Glutamatergic neuron (in vitro differentiated cells): Measurements from ENCODE around the gene DLG2. TPM values are rescaled to one million over a fixed set of nuclear protein-coding genes. Genes with fewer than 3 reads are reported as not detected.
A peak's percentile ranks its signal among the peaks of the same experiment; 100 is the strongest.

Experiments
- DNase-seq: peaks from one replicate; pipeline ENCODE4 v3.0.0; 2022
- H3K27ac Mint-ChIP-seq: one replicate; pipeline ENCODE4 v1.8.0; 2020; ENCODE audit warnings: mild to moderate bottlenecking, mixed read lengths, inconsistent platforms; ENCODE audit not compliant: unreplicated experiment
- H3K27me3 Mint-ChIP-seq: one replicate; pipeline ENCODE4 v1.8.0; 2020; ENCODE audit warnings: mild to moderate bottlenecking, moderate library complexity, mixed read lengths, inconsistent platforms; ENCODE audit not compliant: unreplicated experiment
- H3K36me3 Mint-ChIP-seq: one replicate; pipeline ENCODE4 v1.8.0; 2020; ENCODE audit warnings: mild to moderate bottlenecking, mixed read lengths, inconsistent platforms; ENCODE audit not compliant: unreplicated experiment
- H3K4me1 Mint-ChIP-seq: one replicate; pipeline ENCODE4 v1.8.0; 2020; ENCODE audit warnings: mild to moderate bottlenecking, low read depth, mixed read lengths, inconsistent platforms; ENCODE audit not compliant: unreplicated experiment
- H3K4me3 Mint-ChIP-seq: one replicate; pipeline ENCODE4 v1.8.0; 2020; ENCODE audit warnings: mild to moderate bottlenecking, mixed read lengths, inconsistent platforms; ENCODE audit not compliant: unreplicated experiment
- H3K9me3 Mint-ChIP-seq: one replicate; pipeline ENCODE4 v1.8.0; 2020; ENCODE audit warnings: mild to moderate bottlenecking, moderate library complexity, mixed read lengths, inconsistent platforms; ENCODE audit not compliant: unreplicated experiment
- total RNA-seq: library from RNA; stranded (reverse); fragmentation: NEBNext Ultra II Directional; extraction: Animal tissue kit (Norgen Biotek cat#: 25700); gene quantifications from one replicate; pipeline ENCODE4 v1.2.1, GENCODE V29; 2021; ENCODE audit not compliant: unreplicated experiment
- TF ChIP-seq, protein P1 (sequence below): fragments of 200-600 bp; sonication (generic); IDR thresholded peaks from one replicate; pipeline ENCODE4 v1.5.0; 2021; ENCODE audit not compliant: partially characterized antibody, unreplicated experiment

DLG2 gene
- total RNA-seq, 1 donor from 2014 or later, result 2.9 TPM

- Mint-ChIP-seq H3K27ac (no peak overlapping the region), H3K4me1 (peaks cover 11% of the 10 kb centered on the region), H3K27me3 (no peaks in the 10 kb centered on the region), H3K36me3 (no peaks in the 10 kb centered on the region), H3K9me3 (no peaks in the 10 kb centered on the region), H3K4me3 (no peak overlapping the region)
- TF ChIP-seq, protein P1, sequence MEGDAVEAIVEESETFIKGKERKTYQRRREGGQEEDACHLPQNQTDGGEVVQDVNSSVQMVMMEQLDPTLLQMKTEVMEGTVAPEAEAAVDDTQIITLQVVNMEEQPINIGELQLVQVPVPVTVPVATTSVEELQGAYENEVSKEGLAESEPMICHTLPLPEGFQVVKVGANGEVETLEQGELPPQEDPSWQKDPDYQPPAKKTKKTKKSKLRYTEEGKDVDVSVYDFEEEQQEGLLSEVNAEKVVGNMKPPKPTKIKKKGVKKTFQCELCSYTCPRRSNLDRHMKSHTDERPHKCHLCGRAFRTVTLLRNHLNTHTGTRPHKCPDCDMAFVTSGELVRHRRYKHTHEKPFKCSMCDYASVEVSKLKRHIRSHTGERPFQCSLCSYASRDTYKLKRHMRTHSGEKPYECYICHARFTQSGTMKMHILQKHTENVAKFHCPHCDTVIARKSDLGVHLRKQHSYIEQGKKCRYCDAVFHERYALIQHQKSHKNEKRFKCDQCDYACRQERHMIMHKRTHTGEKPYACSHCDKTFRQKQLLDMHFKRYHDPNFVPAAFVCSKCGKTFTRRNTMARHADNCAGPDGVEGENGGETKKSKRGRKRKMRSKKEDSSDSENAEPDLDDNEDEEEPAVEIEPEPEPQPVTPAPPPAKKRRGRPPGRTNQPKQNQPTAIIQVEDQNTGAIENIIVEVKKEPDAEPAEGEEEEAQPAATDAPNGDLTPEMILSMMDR, result peak; percentile 78
- DNase-seq, result no peak
Measured at GRCh38 chr11:84899740-84900139, 727.4 kb downstream of the DLG2 start.

GRCh38 chr11:84899134-84899533, 728.0 kb downstream of the DLG2 start:
- peaks cover 11% of the 10 kb centered on the region for H3K4me1 Mint-ChIP-seq
- no peaks in the 10 kb centered on the region for H3K9me3 Mint-ChIP-seq
- no peak for DNase-seq
- no peaks in the 10 kb centered on the region for H3K36me3 Mint-ChIP-seq
- no peak overlapping the region for H3K27ac Mint-ChIP-seq
- H3K4me3 Mint-ChIP-seq, result no peak overlapping the region
- no peaks in the 10 kb centered on the region for H3K27me3 Mint-ChIP-seq
- TF ChIP-seq, protein P1, result no peak

DNA sequence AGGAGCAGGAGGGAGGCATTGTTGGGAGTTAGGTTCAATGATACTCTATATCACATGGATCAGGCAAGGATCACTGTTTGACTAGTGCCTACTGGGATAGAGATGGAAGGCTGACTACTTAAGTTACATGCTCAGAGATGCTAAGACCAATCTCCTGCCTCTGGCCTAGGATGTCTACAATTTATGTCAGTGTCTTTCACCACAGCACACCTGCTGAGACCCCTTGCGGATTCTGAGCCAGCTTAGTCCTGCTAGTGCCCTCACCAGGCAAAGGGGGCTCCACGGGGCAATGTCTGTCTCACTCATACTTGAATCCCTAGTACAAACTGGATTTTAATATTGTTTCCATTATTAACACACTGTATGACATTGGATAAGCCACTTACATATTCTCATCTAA, 732.5 kb downstream of the DLG2 start:
- DNase-seq, result no peak
- Mint-ChIP-seq H3K27ac (no peak overlapping the region), H3K4me3 (no peak overlapping the region), H3K4me1 (peaks cover 2% of the 10 kb centered on the region), H3K27me3 (no peaks in the 10 kb centered on the region), H3K9me3 (no peaks in the 10 kb centered on the region), H3K36me3 (no peaks in the 10 kb centered on the region)
- TF ChIP-seq, protein P1, result no peak

- Mint-ChIP-seq H3K36me3 (no peaks in the 10 kb centered on the region), H3K27ac (no peak overlapping the region), H3K27me3 (no peaks in the 10 kb centered on the region), H3K9me3 (no peaks in the 10 kb centered on the region), H3K4me1 (no peaks in the 10 kb centered on the region), H3K4me3 (no peak overlapping the region)
- peak; percentile 13 for DNase-seq
- TF ChIP-seq, protein P1, result no peak
Measured at GRCh38 chr11:84890676-84891075, 736.5 kb downstream of the DLG2 start.

- Mint-ChIP-seq H3K27me3 (no peaks in the 10 kb centered on the region), H3K36me3 (no peaks in the 10 kb centered on the region), H3K4me1 (no peaks in the 10 kb centered on the region)
Measured at GRCh38 chr11:84889556-84889955, 737.6 kb downstream of the DLG2 start.

More at GRCh38 chr11:84889556-84889955, 737.6 kb downstream of the DLG2 start:
- Mint-ChIP-seq H3K4me3 (no peak overlapping the region), H3K9me3 (no peaks in the 10 kb centered on the region), H3K27ac (no peak overlapping the region)
- TF ChIP-seq, protein P1, result no peak
- no peak for DNase-seq
